K562 (cell line): ENCODE data around the gene TENM4. TPM values are rescaled to one million over a fixed set of nuclear protein-coding genes. Genes with fewer than 3 reads are reported as not detected.

Source experiments
- ATAC-seq: fragments of 200-7000 bp; cut with Tn5 transposase; 3 replicates; pipeline ENCODE4 v1.9.1; 2020; ENCODE audit warnings: moderate library complexity
- BruUV-seq: library from RNA; stranded (reverse); fragments of 400-500 nt; replicated peaks from 2 replicates; lab custom pipeline; 2021; lab: Mats Ljungman, UMichigan
- CTCF ChIA-PET: fragments of 300-600 bp; formaldehyde crosslinking; extraction: SDS; loops from one replicate; lab custom pipeline; 2021; ENCODE audit warnings: low intra/inter-chr PET ratio; lab: Yijun Ruan, JAX
- POLR2A ChIA-PET: fragments of 300-600, 350-650 bp; sonication (Branson Sonifier 250); formaldehyde crosslinking; extraction: SDS; loops from one replicate; lab custom pipeline; 2021; ENCODE audit warnings: antibody characterized with exemption, inconsistent platforms; lab: Yijun Ruan, JAX
- DNase-seq, 4 experiments: peaks; one replicate each; pipeline versions ENCODE4 v3.0.0 to v3.0.0-alpha.2; 2011 to 2018; ENCODE audit warnings: low spot score in 3 of 4, mixed read lengths in 3 of 4; ENCODE audit errors: extremely low read depth in 1 of 4
- FAIRE-seq: peaks from 2 replicates; lab custom pipeline; 2011; peaks lifted over from hg19 to GRCh38; lab: Jason Lieb, UNC
- H2AFZ ChIP-seq: 2 replicates; pipeline ENCODE4 v1.6.0; 2011; ENCODE audit warnings: low read depth, low read length, control low read depth, inconsistent platforms
- H3K27ac ChIP-seq: fragments of 200-600 bp; 3 replicates; pipeline ENCODE4 v1.8.0; 2011; ENCODE audit warnings: low read depth, mild to moderate bottlenecking, control low read depth, inconsistent platforms, low read length, moderate library complexity, mixed read lengths; ENCODE audit errors: extremely low read depth
- H3K27me3 ChIP-seq, 2 experiments: fragments of 300-600 bp in 1 of 2; 2 replicates in 1 of 2; 3 replicates in 1 of 2; pipeline versions ENCODE4 v1.6.0 to v1.8.0; 2011; ENCODE audit warnings: inconsistent platforms in 2 of 2, low read length in 2 of 2, mild to moderate bottlenecking in 1 of 2, mixed read lengths in 1 of 2, moderate library complexity in 1 of 2; ENCODE audit not compliant: control insufficient read depth in 2 of 2, insufficient read depth in 2 of 2
- H3K36me3 ChIP-seq: fragments of 300-600 bp; 3 replicates; pipeline ENCODE4 v1.8.0; 2011; ENCODE audit warnings: mild to moderate bottlenecking, low read length, inconsistent platforms; ENCODE audit not compliant: control insufficient read depth, insufficient read depth
- H3K4me1 ChIP-seq, 2 experiments: fragments of 200-600 bp in 1 of 2; replicated peaks in 1 of 2; 2 replicates in 1 of 2; 3 replicates in 1 of 2; pipeline versions ENCODE4 v1.5.1 to v1.8.0; 2011; ENCODE audit warnings: inconsistent platforms in 2 of 2, low read length in 2 of 2, mild to moderate bottlenecking in 1 of 2, mixed read lengths in 1 of 2, moderate library complexity in 1 of 2; ENCODE audit not compliant: control insufficient read depth in 2 of 2, insufficient read depth in 2 of 2
- H3K4me2 ChIP-seq: 2 replicates; pipeline ENCODE4 v1.6.1; 2011; ENCODE audit warnings: low read length, control low read depth, inconsistent platforms, mixed read lengths; ENCODE audit not compliant: insufficient read depth
- H3K4me3 ChIP-seq: fragments of 200-600 bp; sonication (generic), shearing (Covaris generic); 2 replicates; pipeline ENCODE4 v1.5.1; 2016; ENCODE audit warnings: control low read depth, inconsistent platforms
- H3K79me2 ChIP-seq: fragments of 200-600 bp; 3 replicates; pipeline ENCODE4 v1.8.0; 2011; ENCODE audit warnings: low read length, inconsistent platforms; ENCODE audit not compliant: control insufficient read depth, insufficient read depth
- H3K9ac ChIP-seq, 2 experiments: 2 replicates each; pipeline versions ENCODE4 v1.6.0 to v1.6.1; 2011; ENCODE audit warnings: low read depth in 2 of 2, low read length in 2 of 2, control low read depth in 1 of 2, inconsistent platforms in 1 of 2, mild to moderate bottlenecking in 1 of 2, mixed read lengths in 1 of 2; ENCODE audit not compliant: insufficient read depth in 1 of 2
- H3K9me1 ChIP-seq: one replicate; pipeline ENCODE4 v1.6.0; 2011; ENCODE audit warnings: inconsistent platforms, mild to moderate bottlenecking, low read length, moderate library complexity; ENCODE audit not compliant: control insufficient read depth, insufficient read depth
- H3K9me3 ChIP-seq: replicated peaks from 2 replicates; pipeline ENCODE4 v1.5.1; 2011; ENCODE audit warnings: low read depth, low read length, inconsistent platforms; ENCODE audit not compliant: control insufficient read depth, insufficient read depth
- H4K20me1 ChIP-seq: replicated peaks from 2 replicates; pipeline ENCODE4 v1.6.1; 2011; ENCODE audit warnings: low read length, inconsistent platforms, mixed read lengths; ENCODE audit not compliant: control insufficient read depth, insufficient read depth
- BCOR ChIP-seq: fragments of 450-650 bp; IDR thresholded peaks from 2 replicates; pipeline ENCODE4 v1.6.1; 2016
- CHD2 ChIP-seq: IDR thresholded peaks from 2 replicates; pipeline ENCODE4 v1.6.1; 2011; ENCODE audit warnings: low read depth, low read length
- ESRRB ChIP-seq: fragments of 250-450 bp; sonication (Bioruptor Pico); IDR thresholded peaks from 2 replicates; pipeline ENCODE4 v1.5.0; 2020; ENCODE audit warnings: mild to moderate bottlenecking, moderate library complexity, borderline replicate concordance
- HDAC1 ChIP-seq, 2 experiments: fragments of 450-650 bp; IDR thresholded peaks; 2 replicates each; pipeline ENCODE4 v1.6.1; 2016 to 2017; ENCODE audit warnings: inconsistent platforms in 1 of 2, mild to moderate bottlenecking in 1 of 2, moderate library complexity in 1 of 2
- HIVEP1 ChIP-seq: fragments of 250-450 bp; sonication (Bioruptor Pico); IDR thresholded peaks from 2 replicates; pipeline ENCODE4 v1.4.0; 2020; ENCODE audit warnings: mild to moderate bottlenecking
- JUND ChIP-seq, 2 experiments: IDR thresholded peaks; 2 replicates in 1 of 2; 3 replicates in 1 of 2; pipeline ENCODE4 v1.6.1; 2011; ENCODE audit warnings: borderline replicate concordance in 2 of 2, low read depth in 2 of 2, low read length in 2 of 2, improper control_type of control experiment in 1 of 2, missing biosample characterization in 1 of 2, missing genetic modification characterization in 1 of 2, missing genetic modification reagents in 1 of 2
- MCM2 ChIP-seq: fragments of 450-650 bp; IDR thresholded peaks from 2 replicates; pipeline ENCODE4 v1.6.1; 2017; ENCODE audit warnings: low read depth, mild to moderate bottlenecking
- RFX1 ChIP-seq: fragments of 450-650 bp; IDR thresholded peaks from 2 replicates; pipeline ENCODE4 v1.6.1; 2016; ENCODE audit warnings: mild to moderate bottlenecking, moderate library complexity
- RREB1 ChIP-seq: fragments of 250-450 bp; sonication (Bioruptor Pico); IDR thresholded peaks from 2 replicates; pipeline ENCODE4 v1.4.0; 2020
- TAL1 ChIP-seq: fragments of 450-650 bp; IDR thresholded peaks from 2 replicates; pipeline ENCODE4 v1.6.1; 2016; ENCODE audit warnings: mild to moderate bottlenecking
- VEZF1 ChIP-seq: fragments of 200-800 bp; sonication (Bioruptor generic); IDR thresholded peaks from 2 replicates; pipeline ENCODE4 v1.6.1; 2017; ENCODE audit warnings: missing genetic modification characterization, missing compliant biosample characterization
- ZNF512 ChIP-seq: IDR thresholded peaks from 2 replicates; pipeline ENCODE4 v1.6.1; 2016; ENCODE audit warnings: missing genetic modification characterization, missing compliant biosample characterization
- ZNF561 ChIP-seq: fragments of 450-650 bp; formaldehyde crosslinking; conservative IDR thresholded peaks from 2 replicates; pipeline ENCODE4 v1.4.0; 2020; ENCODE audit warnings: mild to moderate bottlenecking, moderate library complexity
- WGBS: fragments of 100-300 bp; shearing (Covaris generic); methylation state at CpG from one replicate; pipeline ENCODE4 v1.1.6; 2016; ENCODE audit warnings: low coverage, mixed read lengths; ENCODE audit not compliant: insufficient coverage; ENCODE audit errors: missing lambda C conversion rate; 5-methylcytosine and 5-hydroxymethylcytosine counted together
- in situ Hi-C: fragments of 300-500 bp; cut with MboI; formaldehyde crosslinking; loops from 4 replicates; pipeline ENCODE4 v1.15.0; 2018; ENCODE audit warnings: inconsistent platforms, mixed read lengths
- intact Hi-C: fragments of 100-400 bp; cut with micrococcal nuclease; formaldehyde crosslinking; loops from 2 replicates; pipeline ENCODE4 v1.14.2; 2022
- polyA plus RNA-seq, 8 experiments: library from polyadenylated mRNA; depleted of rRNA in 4 of 8; stranded (reverse) in 5 of 8; unstranded in 3 of 8; fragments of >200 nt; fragmentation: Nextera tagmentation in 2 of 8; fragmentation: Illumina TruSeq in 1 of 8; extraction: Ambion mirVana in 2 of 8; extraction: Trizol in 1 of 8; gene quantifications; 2 replicates each; pipeline versions ENCODE4 v1.2.1 to v1.2.3, GENCODE V29; 2011 to 2014; ENCODE audit warnings: inconsistent platforms in 1 of 8, missing spikeins in 1 of 8
- total RNA-seq, 7 experiments: library from RNA; depleted of rRNA in 6 of 7; stranded (reverse); fragments of >200 nt in 6 of 7; fragmentation: Illumina TruSeq in 2 of 7; extraction: Trizol in 2 of 7; gene quantifications; 2 replicates each; pipeline versions ENCODE4 v1.2.1 to v1.2.3, GENCODE V29; 2011 to 2021; ENCODE audit warnings: low replicate concordance in 1 of 7

TENM4 gene
- total and polyA plus RNA-seq, 9 of the 15 experiments (the other 6 are each of a cell fraction or from before 2014, with no cell fraction given): 0.16 TPM; not detected in 8

GRCh38 chr11:78909386-78909785, 531.4 kb downstream of the TENM4 start:
- no peak overlapping the region for H3K4me3 ChIP-seq
- peaks cover 0 to 13% of the 10 kb centered on the region in 2 experiments; a peak in 3 of 5 replicates for H3K27me3 ChIP-seq
- H3K9me3 ChIP-seq: no peaks in the 10 kb centered on the region
- in situ Hi-C loops (no loop called here), intact Hi-C loops (no loop called here)
- H4K20me1 ChIP-seq: no peaks in the 10 kb centered on the region
- H3K9me1 ChIP-seq: no peaks in the 10 kb centered on the region
- H3K79me2 ChIP-seq: no peaks in the 10 kb centered on the region
- no peaks in the 10 kb centered on the region for H3K4me1 ChIP-seq
- ATAC-seq (no peak), FAIRE-seq (no peak), DNase-seq (no peak)
- CTCF ChIA-PET: no interaction called here
- H3K9ac ChIP-seq: no peak overlapping the region
- no peaks in the 10 kb centered on the region for H3K36me3 ChIP-seq
- H3K27ac ChIP-seq: no peak overlapping the region
- H2AFZ ChIP-seq: no peak overlapping the region
- POLR2A ChIA-PET: no interaction called here
- BruUV-seq: no TSS peak
- H3K4me2 ChIP-seq: no peak overlapping the region
- 0% methylated on average over 4 of the region's 4 CpGs for whole genome bisulfite sequencing
- TF ChIP-seq ZNF561 (CRISPR knock-in tag) (no peak), CHD2 (no peak), JUND (IDR thresholded peaks at IDR 0.05; ENCODE audit: borderline replicate concordance, low read depth, low read length) (no peak), JUND (tag; IDR thresholded peaks at IDR 0.05; ENCODE audit: borderline replicate concordance, low read depth, low read length) (no peak), ESRRB (CRISPR knock-in tag) (no peak), HIVEP1 (CRISPR knock-in tag) (no peak), MCM2 (no peak), BCOR (no peak), RFX1 (no peak), ZNF512 (tag) (no peak), RREB1 (CRISPR knock-in tag) (no peak), TAL1 (no peak), HDAC1 (IDR thresholded peaks at IDR 0.05) (no peak), VEZF1 (no peak)
